ENCODE measurements around the gene TBL1XR1. TPM values are rescaled to one million over a fixed set of nuclear protein-coding genes. Genes with fewer than 3 reads are reported as not detected.

Gene TBL1XR1
- total and polyA plus RNA-seq, 2 of the 8 experiments (the other 6 are each of a cell fraction or from before 2014, with no cell fraction given): 28.1 to 147 TPM

DNA sequence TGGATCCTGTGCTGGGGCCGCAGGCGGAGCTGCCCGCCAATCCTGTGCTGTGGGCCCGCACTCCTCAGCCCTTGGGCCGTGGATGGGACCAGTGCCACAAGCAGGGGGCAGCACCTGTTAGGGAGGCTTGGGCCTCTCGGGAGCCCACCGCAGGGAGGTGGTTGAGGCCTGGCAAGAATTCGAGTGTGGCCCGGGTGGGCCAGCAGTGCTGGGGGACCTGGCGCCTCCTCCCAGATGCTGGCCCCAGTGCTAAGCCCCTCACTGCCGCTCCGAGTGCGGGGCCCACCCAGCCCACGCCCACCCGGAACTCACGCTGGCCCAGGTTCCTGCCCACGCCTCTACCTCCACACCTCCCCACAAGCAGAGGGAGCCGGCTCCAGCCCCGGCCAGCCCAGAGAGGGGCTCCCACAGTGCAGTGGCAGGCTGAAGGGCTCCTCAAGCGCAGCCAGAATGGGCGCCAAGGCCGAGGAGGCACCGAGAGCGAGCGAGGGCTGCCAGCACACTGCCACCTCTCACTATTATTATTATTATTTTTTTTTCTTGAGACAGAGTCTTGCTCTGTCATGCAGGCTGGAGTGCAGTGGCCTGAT, 31.4 kb upstream of the TBL1XR1 start:
- Histone ChIP-seq H3K23me2 (ENCODE audit: low read depth, low read length) (no peaks in the 10 kb centered on the region), H2AK5ac (ENCODE audit: low read depth, low read length) (no peak overlapping the region), H3K36me3 (ENCODE audit: control insufficient read depth in 2 of 4, insufficient read depth in 4 of 4, low read length in 3 of 4) (peaks cover 0 to 5% (median 0%) of the 10 kb centered on the region in 4 experiments; a peak in 1 of 8 replicates), H2BK5ac (ENCODE audit: low read depth, low read length) (no peak overlapping the region), H3K9me3 (ENCODE audit: insufficient read depth in 2 of 2, low read depth in 1 of 2, low read length in 1 of 2) (peaks cover 4 to 14% of the 10 kb centered on the region in 2 experiments; a peak in 2 of 4 replicates), H3K4me2 (ENCODE audit: insufficient read depth in 1 of 2, low read depth in 2 of 2, low read length in 2 of 2) (no peak overlapping the region), H3K14ac (ENCODE audit: insufficient read length) (no peak overlapping the region), H4K91ac (replicated peaks; ENCODE audit: insufficient read length, low read length) (no peak overlapping the region), H3K4me3 (ENCODE audit: extremely low read depth in 1 of 4, insufficient read depth in 2 of 4, low read depth in 3 of 4, low read length in 4 of 4) (no peak overlapping the region), H2BK12ac (ENCODE audit: low read depth, low read length) (no peak overlapping the region), H2BK120ac (replicated peaks; ENCODE audit: low read depth, low read length) (no peak overlapping the region), H3K27me3 (replicated peaks in 1 of 4; ENCODE audit: control insufficient read depth in 3 of 4, extremely low read depth in 1 of 4, insufficient read depth in 3 of 4, low read length in 3 of 4) (no peaks in the 10 kb centered on the region), H3K18ac (ENCODE audit: extremely low read depth, low read length) (no peak overlapping the region), H2AFZ (ENCODE audit: low read length) (no peak overlapping the region), H4K20me1 (replicated peaks in 1 of 2; ENCODE audit: control insufficient read depth in 1 of 2, insufficient read depth in 2 of 2, low read length in 2 of 2) (no peaks in the 10 kb centered on the region), H3K79me2 (ENCODE audit: control insufficient read depth in 1 of 2, insufficient read depth in 2 of 2, low read length in 2 of 2) (no peaks in the 10 kb centered on the region), H3K4me1 (replicated peaks in 1 of 4; ENCODE audit: control insufficient read depth in 3 of 4, insufficient read depth in 4 of 4, low read length in 3 of 4) (no peaks in the 10 kb centered on the region), H3K9ac (replicated peaks in 1 of 4; ENCODE audit: extremely low read depth in 1 of 4, low read depth in 3 of 4, low read length in 3 of 4) (no peak overlapping the region), H3K27ac (ENCODE audit: low read depth, low read length) (no peak overlapping the region), H4K8ac (ENCODE audit: extremely low read depth, insufficient read depth, low read length) (no peak overlapping the region), H3K4ac (replicated peaks; ENCODE audit: insufficient read length, low read depth, low read length) (no peak overlapping the region), H4K5ac (ENCODE audit: insufficient read length, low read depth, low read length) (no peak overlapping the region), H2BK15ac (ENCODE audit: low read length) (no peak overlapping the region), H3K79me1 (ENCODE audit: low read depth, low read length) (no peaks in the 10 kb centered on the region), H3K56ac (replicated peaks; ENCODE audit: insufficient read length, low read depth, low read length) (no peak overlapping the region), H2BK20ac (ENCODE audit: low read length) (no peak overlapping the region), H3K23ac (ENCODE audit: insufficient read length) (no peak overlapping the region)
- POLR2A ChIA-PET (ENCODE audit: partially characterized antibody): no interaction called here
- CTCF ChIA-PET (ENCODE audit: partially characterized antibody): no interaction called here
- 96% methylated on average over 15 of the region's 25 CpGs; no CpG with 5 or more reads in 1 of the 2 experiments for WGBS, 2 experiments (ENCODE audit: extremely low coverage in 1 of 2, insufficient coverage in 1 of 2, insufficient read length in 1 of 2, insufficient replicate concordance in 2 of 2, low coverage in 1 of 2, low lambda C conversion rate in 2 of 2, missing lambda C conversion rate in 1 of 2)
- no peak for DNase-seq (ENCODE audit: low read depth in 1 of 2, low spot score in 2 of 2)
- FAIRE-seq: no peak
- no peak for TF ChIP-seq SIX5 (IDR thresholded peaks at IDR 0.05; ENCODE audit: low read depth, low read length)
- TF ChIP-seq HDAC2 (IDR thresholded peaks at IDR 0.05; ENCODE audit: borderline replicate concordance in 1 of 2, low read depth in 2 of 2, low read length in 2 of 2): no peak
- no peak for TF ChIP-seq TAF7 (optimal IDR thresholded peaks at IDR 0.05; ENCODE audit: borderline replicate concordance, low read depth, low read length)
- no peak for TF ChIP-seq NRF1 (IDR thresholded peaks at IDR 0.05; ENCODE audit: low read depth, low read length)
- TF ChIP-seq, protein P1, sequence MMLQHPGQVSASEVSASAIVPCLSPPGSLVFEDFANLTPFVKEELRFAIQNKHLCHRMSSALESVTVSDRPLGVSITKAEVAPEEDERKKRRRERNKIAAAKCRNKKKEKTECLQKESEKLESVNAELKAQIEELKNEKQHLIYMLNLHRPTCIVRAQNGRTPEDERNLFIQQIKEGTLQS (IDR thresholded peaks at IDR 0.05; ENCODE audit: insufficient read depth, low read depth, low read length): no peak
- TF ChIP-seq RBBP5 (IDR thresholded peaks at IDR 0.05; ENCODE audit: borderline replicate concordance, low read depth, low read length): no peak
- TF ChIP-seq TEAD4 (IDR thresholded peaks at IDR 0.05; ENCODE audit: low read depth, low read length): no peak
- TF ChIP-seq GTF2F1 (IDR thresholded peaks at IDR 0.05; ENCODE audit: borderline replicate concordance, low read depth, low read length): no peak
- TF ChIP-seq SAP30 (IDR thresholded peaks at IDR 0.05; ENCODE audit: insufficient read depth, insufficient replicate concordance, low read length): no peak
- TF ChIP-seq CREB1 (IDR thresholded peaks at IDR 0.05): no peak
- no peak for TF ChIP-seq JUN (IDR thresholded peaks at IDR 0.05; ENCODE audit: low read depth, low read length)
- TF ChIP-seq YY1 (IDR thresholded peaks at IDR 0.05; ENCODE audit: low read depth, low read length): no peak
- no peak for TF ChIP-seq JUND (IDR thresholded peaks at IDR 0.05; ENCODE audit: low read length)

Data from H1 (cell line).